Activated naive CD8-positive, alpha-beta T cell treated with anti-CD3 and anti-CD28 coated beads, Interleukin-2, amount 50 U/mL, for 24 hours (primary cell): ENCODE results near the gene POLR3GL.

ENCODE experiments used
- ATAC-seq: fragments of 150-1000 bp; cut with Tn5 transposase; one replicate; pipeline ENCODE4 v1.10.0; 2021
- DNase-seq: peaks from one replicate; pipeline ENCODE4 v3.0.0; 2021
- H3K27ac Mint-ChIP-seq: one replicate; pipeline ENCODE4 v1.8.0; 2021; ENCODE audit warnings: mild to moderate bottlenecking, mixed read lengths
- H3K27me3 Mint-ChIP-seq: one replicate; pipeline ENCODE4 v1.8.0; 2021; ENCODE audit warnings: mixed read lengths
- H3K36me3 Mint-ChIP-seq: one replicate; pipeline ENCODE4 v1.8.0; 2021; ENCODE audit warnings: low read depth, mixed read lengths
- H3K4me1 Mint-ChIP-seq: one replicate; pipeline ENCODE4 v1.8.0; 2021; ENCODE audit warnings: mixed read lengths
- H3K4me3 Mint-ChIP-seq: one replicate; pipeline ENCODE4 v1.8.0; 2021; ENCODE audit warnings: mild to moderate bottlenecking, moderate library complexity, mixed read lengths
- H3K9me3 Mint-ChIP-seq: one replicate; pipeline ENCODE4 v1.8.0; 2021; ENCODE audit warnings: mixed read lengths

Gene POLR3GL

DNA sequence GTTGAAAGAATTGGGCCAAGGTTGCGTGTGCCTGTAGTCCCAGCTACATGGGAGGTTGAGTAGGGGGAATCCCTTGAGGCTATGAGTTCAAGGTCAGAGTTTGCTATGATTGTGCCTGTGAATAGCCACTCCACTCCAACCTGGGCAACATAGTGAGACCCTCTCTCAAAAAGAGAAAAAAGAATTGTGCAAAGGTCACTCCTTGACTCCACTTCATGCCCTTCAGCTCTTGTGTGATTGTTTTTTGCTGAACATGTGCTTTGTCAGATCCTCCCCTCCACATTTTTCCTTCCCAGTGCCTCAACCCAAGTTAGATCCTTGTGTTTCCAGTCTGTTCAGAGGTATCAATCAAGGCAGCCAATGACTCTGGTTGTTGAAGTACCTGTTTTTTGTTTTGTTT, 23.4 kb downstream of the POLR3GL start:
- ATAC-seq (no peak), DNase-seq (no peak)
- no peaks in the 10 kb centered on the region for H3K9me3 Mint-ChIP-seq
- no peak overlapping the region for H3K4me3 Mint-ChIP-seq
- H3K27me3 Mint-ChIP-seq: no peaks in the 10 kb centered on the region
- peaks cover 62% of the 10 kb centered on the region for H3K4me1 Mint-ChIP-seq
- peak overlapping the region; percentile 53 for H3K27ac Mint-ChIP-seq
- H3K36me3 Mint-ChIP-seq: peaks cover 10% of the 10 kb centered on the region

DNA sequence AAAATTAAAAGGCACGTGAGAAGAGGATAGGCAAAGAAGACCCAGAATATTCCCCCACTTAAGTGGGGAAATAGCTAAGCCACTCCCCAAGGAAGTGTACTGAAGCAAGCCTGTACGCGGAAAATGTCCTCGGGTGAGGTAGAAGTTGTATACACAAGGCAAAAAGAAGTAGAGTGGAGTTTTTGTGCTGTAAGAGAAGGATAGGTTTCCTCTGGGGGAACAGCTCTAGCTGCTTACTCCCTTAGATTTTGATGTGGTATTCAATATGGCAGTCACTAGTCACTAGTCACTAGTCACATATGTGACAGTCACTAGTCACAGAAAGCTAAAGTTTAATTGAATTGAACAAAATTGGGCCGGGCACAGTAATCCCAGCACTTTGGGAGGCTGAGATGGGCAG, 24.3 kb downstream of the POLR3GL start:
- H3K27me3 Mint-ChIP-seq: no peaks in the 10 kb centered on the region
- peaks cover 70% of the 10 kb centered on the region for H3K4me1 Mint-ChIP-seq
- DNase-seq (no peak), ATAC-seq (peak; percentile 37)
- H3K27ac Mint-ChIP-seq: peak overlapping the region; percentile 67
- H3K36me3 Mint-ChIP-seq: peaks cover 19% of the 10 kb centered on the region
- no peaks in the 10 kb centered on the region for H3K9me3 Mint-ChIP-seq
- H3K4me3 Mint-ChIP-seq: no peak overlapping the region

DNA sequence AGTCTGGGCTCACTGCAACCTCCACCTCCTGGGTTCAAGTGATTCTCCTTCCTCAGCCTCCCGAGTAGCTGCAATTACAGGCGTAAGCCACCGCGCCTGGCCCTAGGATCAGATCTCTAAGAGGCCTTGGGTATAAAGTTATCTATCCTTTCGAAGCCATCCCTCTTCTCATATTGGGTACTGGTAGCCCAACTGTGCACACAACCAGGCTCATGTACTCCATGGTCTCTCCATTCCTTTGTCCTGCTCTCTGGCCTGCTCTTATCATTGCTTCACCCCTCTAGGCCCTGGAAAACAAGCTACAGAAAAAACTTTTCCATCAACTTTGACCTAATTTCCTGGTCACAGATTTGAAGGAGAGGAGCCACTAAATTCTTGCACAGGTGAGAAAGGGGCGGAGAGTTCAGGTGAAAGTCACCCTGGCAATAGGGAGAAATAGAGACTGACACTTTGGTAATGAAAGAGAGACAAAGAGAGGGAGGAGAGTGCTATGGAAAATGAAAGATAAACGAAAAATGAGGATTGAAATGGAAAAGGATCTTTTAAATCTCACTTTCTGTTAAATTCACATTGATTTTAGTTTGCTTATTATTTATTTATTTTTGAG, 25.9 kb downstream of the POLR3GL start:
- DNase-seq (no peak), ATAC-seq (no peak)
- Mint-ChIP-seq H3K9me3 (no peaks in the 10 kb centered on the region), H3K36me3 (peaks cover 34% of the 10 kb centered on the region), H3K4me3 (no peak overlapping the region), H3K27ac (peak overlapping the region; percentile 34), H3K27me3 (no peaks in the 10 kb centered on the region), H3K4me1 (peaks cover 69% of the 10 kb centered on the region)

DNA sequence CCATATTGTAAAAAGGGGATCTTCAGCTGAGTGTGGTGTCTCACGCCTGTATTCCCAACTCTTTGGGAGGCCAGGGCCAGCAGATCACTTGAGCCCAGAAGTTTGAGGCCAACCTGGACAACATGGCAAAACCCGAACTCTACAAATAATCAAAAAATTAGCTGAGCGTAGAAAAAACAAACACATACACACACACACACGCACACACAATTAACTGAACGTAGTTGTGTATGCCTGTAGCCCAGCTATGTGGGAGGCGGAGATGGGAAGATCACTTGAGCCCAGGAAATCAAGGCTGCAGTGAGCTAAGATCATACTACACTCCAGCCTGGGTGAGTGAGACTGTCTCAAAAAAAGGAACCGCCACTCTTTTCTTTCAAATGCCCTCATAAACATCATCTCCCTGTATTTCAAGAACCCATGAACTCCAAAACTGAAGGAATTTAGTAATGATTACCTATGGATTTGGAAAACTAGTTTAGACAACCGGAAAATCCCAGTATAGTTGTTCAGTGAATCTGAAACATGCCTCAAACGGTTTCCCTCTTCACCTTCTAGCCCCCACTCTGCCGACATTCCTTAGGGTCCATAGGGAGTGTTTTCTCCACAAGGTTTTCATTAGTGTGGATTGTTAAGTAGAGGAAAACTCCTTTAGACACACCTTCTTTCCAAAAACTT, 27.4 kb downstream of the POLR3GL start:
- no peak for DNase-seq
- peaks cover 60% of the 10 kb centered on the region for H3K4me1 Mint-ChIP-seq
- no peak overlapping the region for H3K27ac Mint-ChIP-seq
- H3K4me3 Mint-ChIP-seq: no peak overlapping the region
- no peak for ATAC-seq
- no peaks in the 10 kb centered on the region for H3K9me3 Mint-ChIP-seq
- no peaks in the 10 kb centered on the region for H3K27me3 Mint-ChIP-seq
- H3K36me3 Mint-ChIP-seq: peaks cover 43% of the 10 kb centered on the region

DNA sequence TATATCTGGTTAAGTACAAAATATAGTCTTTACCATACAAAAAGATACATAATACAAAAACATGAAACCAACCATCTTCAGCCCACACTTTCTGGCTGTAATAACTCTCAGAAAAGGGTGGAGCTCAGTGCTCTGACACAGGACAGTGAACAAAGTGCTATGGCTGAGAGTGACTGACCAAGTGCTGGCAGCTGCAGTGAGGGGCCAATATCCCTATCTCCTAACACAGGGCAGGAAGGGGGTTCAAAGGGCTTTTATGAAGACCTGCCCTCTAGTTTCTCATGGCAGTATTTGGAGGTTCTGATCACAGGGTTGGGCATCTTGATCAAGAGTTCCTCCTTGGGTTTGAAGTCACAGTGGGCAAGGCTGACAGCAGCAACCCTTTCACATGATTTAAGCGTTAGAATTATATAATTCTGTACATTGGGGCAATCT, 28.0 kb downstream of the POLR3GL start:
- ATAC-seq (no peak), DNase-seq (no peak)
- H3K27me3 Mint-ChIP-seq: no peaks in the 10 kb centered on the region
- H3K36me3 Mint-ChIP-seq: peaks cover 43% of the 10 kb centered on the region
- H3K27ac Mint-ChIP-seq: peak overlapping the region; percentile 91
- peaks cover 63% of the 10 kb centered on the region for H3K4me1 Mint-ChIP-seq
- peak overlapping the region; percentile 85 for H3K4me3 Mint-ChIP-seq
- H3K9me3 Mint-ChIP-seq: no peaks in the 10 kb centered on the region

GRCh38 chr1:145992958-145993617, 28.6 kb downstream of the POLR3GL start:
- H3K4me3 Mint-ChIP-seq: peak overlapping the region; percentile 85
- ATAC-seq: no peak
- H3K9me3 Mint-ChIP-seq: no peaks in the 10 kb centered on the region
- no peaks in the 10 kb centered on the region for H3K27me3 Mint-ChIP-seq
- no peak for DNase-seq
- H3K27ac Mint-ChIP-seq: peak overlapping the region; percentile 91
- peaks cover 63% of the 10 kb centered on the region for H3K4me1 Mint-ChIP-seq
- H3K36me3 Mint-ChIP-seq: peaks cover 43% of the 10 kb centered on the region

GRCh38 chr1:145993618-145994390, 29.3 kb downstream of the POLR3GL start:
- H3K9me3 Mint-ChIP-seq: no peaks in the 10 kb centered on the region
- no peak for DNase-seq
- ATAC-seq: no peak
- H3K36me3 Mint-ChIP-seq: peaks cover 43% of the 10 kb centered on the region
- peaks cover 65% of the 10 kb centered on the region for H3K4me1 Mint-ChIP-seq
- no peaks in the 10 kb centered on the region for H3K27me3 Mint-ChIP-seq
- peak overlapping the region; percentile 91 for H3K27ac Mint-ChIP-seq
- H3K4me3 Mint-ChIP-seq: peak overlapping the region; percentile 85

- H3K9me3 Mint-ChIP-seq: no peaks in the 10 kb centered on the region
- no peaks in the 10 kb centered on the region for H3K27me3 Mint-ChIP-seq
- H3K27ac Mint-ChIP-seq: peak overlapping the region; percentile 91
- peaks cover 43% of the 10 kb centered on the region for H3K36me3 Mint-ChIP-seq
- peak overlapping the region; percentile 85 for H3K4me3 Mint-ChIP-seq
- ATAC-seq (peak; percentile 31), DNase-seq (peak; percentile 62)
- H3K4me1 Mint-ChIP-seq: peaks cover 71% of the 10 kb centered on the region
These were observed 30.1 kb downstream of the POLR3GL start for GRCh38 chr1:145994391-145995120.

DNA sequence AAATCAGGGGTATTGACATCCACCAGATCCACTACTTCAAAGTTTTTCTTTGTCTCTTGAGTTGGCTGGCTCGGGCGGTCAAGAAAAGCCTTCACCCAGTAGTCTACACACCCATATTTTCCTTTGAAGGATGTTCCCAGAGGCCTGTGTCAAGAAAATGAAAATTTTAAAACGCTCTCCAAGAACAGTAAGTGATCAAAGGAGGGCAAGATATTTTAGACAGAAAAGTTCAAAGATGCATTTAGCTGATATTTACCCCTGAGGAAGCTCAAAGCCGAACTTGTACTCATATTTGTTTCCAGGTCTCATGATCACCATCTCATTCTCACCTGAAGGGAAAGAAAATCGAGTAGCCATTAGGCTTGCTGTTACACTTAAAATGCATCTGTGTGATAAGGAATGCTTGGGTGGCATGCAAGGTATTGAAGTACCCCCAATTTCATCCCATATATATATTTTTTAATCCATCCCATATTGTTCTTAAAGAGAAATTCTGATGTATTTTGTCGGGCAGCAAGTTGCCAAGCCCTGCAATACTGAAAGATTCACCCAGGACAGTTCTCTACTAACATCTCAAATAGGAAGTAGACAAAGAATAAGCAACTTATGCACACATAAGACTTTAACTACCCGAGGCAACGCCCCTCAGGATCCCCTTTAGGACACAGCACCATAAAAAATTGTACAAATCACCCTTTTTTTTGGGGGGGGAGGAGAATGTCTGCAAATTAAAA, 30.8 kb downstream of the POLR3GL start:
- Mint-ChIP-seq H3K4me1 (peaks cover 74% of the 10 kb centered on the region), H3K36me3 (peaks cover 43% of the 10 kb centered on the region), H3K9me3 (no peaks in the 10 kb centered on the region), H3K27me3 (no peaks in the 10 kb centered on the region), H3K27ac (peak overlapping the region; percentile 91), H3K4me3 (peak overlapping the region; percentile 85)
- no peak for DNase-seq
- ATAC-seq: no peak

DNA sequence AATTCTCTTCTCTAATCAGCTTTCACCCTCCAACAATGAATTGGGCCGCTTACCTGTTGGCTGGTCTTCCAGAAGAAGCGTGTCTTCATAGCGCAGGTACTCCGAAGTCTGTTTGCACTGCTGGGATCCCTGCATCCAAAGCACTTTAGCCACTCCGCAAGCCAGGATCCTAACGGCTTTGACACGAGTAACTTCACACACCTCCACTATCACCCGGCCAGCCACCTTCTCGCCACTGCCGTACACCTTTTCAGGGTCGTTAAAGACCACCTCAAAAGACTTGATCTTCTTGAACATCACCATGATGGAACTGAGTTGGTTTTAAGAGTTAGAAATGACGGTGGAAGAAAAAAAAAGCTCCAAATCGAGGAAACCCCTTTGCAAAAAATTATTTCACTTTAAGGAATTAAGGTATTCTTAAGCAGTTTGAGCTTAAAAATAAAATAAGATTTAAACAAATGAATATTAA, 31.5 kb downstream of the POLR3GL start:
- Mint-ChIP-seq H3K36me3 (peaks cover 43% of the 10 kb centered on the region), H3K4me1 (peaks cover 69% of the 10 kb centered on the region), H3K27ac (peak overlapping the region; percentile 91), H3K27me3 (no peaks in the 10 kb centered on the region), H3K4me3 (peak overlapping the region; percentile 85), H3K9me3 (no peaks in the 10 kb centered on the region)
- ATAC-seq: no peak
- DNase-seq: no peak

DNA sequence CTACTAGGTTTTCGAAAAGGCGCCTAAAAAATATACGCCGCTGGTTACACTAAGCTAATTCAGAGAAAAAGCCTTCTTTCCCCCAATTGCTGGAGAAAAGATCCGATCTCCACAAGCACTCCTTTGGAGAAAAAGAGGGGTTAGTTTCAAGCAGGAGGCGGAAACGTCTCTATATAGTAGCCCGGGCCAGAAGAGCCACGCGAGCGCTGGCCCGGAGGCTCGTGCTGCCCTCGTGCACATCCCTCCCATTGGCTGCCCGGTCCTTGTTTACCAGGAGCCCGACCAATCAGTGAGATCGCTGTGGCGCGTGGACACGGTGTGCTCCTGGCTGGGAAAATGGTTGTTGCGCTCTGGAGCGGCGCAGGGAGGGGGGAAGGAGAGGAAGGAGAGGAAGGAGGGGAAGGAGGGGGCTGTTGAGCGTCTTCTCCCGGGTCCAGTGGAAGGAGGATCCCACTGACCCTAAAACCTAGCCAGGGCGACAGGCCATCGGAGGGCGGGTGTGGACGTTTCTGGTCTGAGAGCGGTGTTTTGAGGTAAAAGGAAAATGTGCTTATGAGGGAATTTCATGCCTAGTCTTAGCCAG, 32.0 kb downstream of the POLR3GL start, which contains the start of gene TXNIP:
TSS of gene TXNIP (minus strand) at position 147 of the 583 bp plus-strand sequence. CDS start 313 bp downstream, outside the sequence.
- H3K4me3 Mint-ChIP-seq: peak within 1 kb of the TSS; percentile 85
- peak; percentile 92 for ATAC-seq
- peaks cover 43% of the 10 kb centered on the region for H3K36me3 Mint-ChIP-seq
- no peaks in the 10 kb centered on the region for H3K9me3 Mint-ChIP-seq
- peaks cover 70% of the 10 kb centered on the region for H3K4me1 Mint-ChIP-seq
- H3K27me3 Mint-ChIP-seq: no peaks in the 10 kb centered on the region
- peak; percentile 95 for DNase-seq
- H3K27ac Mint-ChIP-seq: peak within 1 kb of the TSS; percentile 91

- H3K9me3 Mint-ChIP-seq: no peaks in the 10 kb centered on the region
- H3K4me3 Mint-ChIP-seq: peak overlapping the region; percentile 85
- no peaks in the 10 kb centered on the region for H3K27me3 Mint-ChIP-seq
- peak overlapping the region; percentile 91 for H3K27ac Mint-ChIP-seq
- peak; percentile 45 for ATAC-seq
- DNase-seq: peak; percentile 53
- H3K4me1 Mint-ChIP-seq: peaks cover 70% of the 10 kb centered on the region
- H3K36me3 Mint-ChIP-seq: peaks cover 40% of the 10 kb centered on the region
These were observed 32.7 kb downstream of the POLR3GL start for GRCh38 chr1:145997016-145997717.

DNA sequence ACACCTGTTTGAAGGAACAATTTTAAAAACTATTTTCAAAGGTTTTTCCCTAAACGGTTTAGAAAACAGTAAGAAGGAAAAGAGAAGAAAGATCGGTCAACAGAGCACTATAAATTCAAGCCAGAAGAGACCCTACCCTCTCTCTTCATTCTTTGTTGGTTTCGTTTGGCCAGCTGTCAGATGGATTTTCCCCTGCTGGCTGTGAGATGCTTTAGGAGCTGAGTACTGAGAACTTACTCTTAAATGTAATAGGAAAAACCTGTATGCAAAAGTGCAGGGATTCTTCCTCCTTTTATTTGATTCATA, 33.2 kb downstream of the POLR3GL start:
- DNase-seq (no peak), ATAC-seq (no peak)
- H3K4me1 Mint-ChIP-seq: peaks cover 65% of the 10 kb centered on the region
- H3K27me3 Mint-ChIP-seq: no peaks in the 10 kb centered on the region
- H3K36me3 Mint-ChIP-seq: peaks cover 35% of the 10 kb centered on the region
- peak overlapping the region; percentile 85 for H3K4me3 Mint-ChIP-seq
- peak overlapping the region; percentile 91 for H3K27ac Mint-ChIP-seq
- no peaks in the 10 kb centered on the region for H3K9me3 Mint-ChIP-seq
